K562 (cell line): ENCODE results near the gene PTGFR. TPM values are rescaled to one million over a fixed set of nuclear protein-coding genes. Genes with fewer than 3 reads are reported as not detected.
A peak's percentile ranks its signal among the peaks of the same experiment; 100 is the strongest.

ENCODE experiments used
- ATAC-seq: fragments of 200-7000 bp; cut with Tn5 transposase; 3 replicates; pipeline ENCODE4 v1.9.1; 2020; ENCODE audit warnings: moderate library complexity
- BruUV-seq: library from RNA; stranded (reverse); fragments of 400-500 nt; replicated peaks from 2 replicates; lab custom pipeline; 2021; lab: Mats Ljungman, UMichigan
- CTCF ChIA-PET: fragments of 300-600 bp; formaldehyde crosslinking; extraction: SDS; loops from one replicate; lab custom pipeline; 2021; ENCODE audit warnings: low intra/inter-chr PET ratio; lab: Yijun Ruan, JAX
- POLR2A ChIA-PET: fragments of 300-600, 350-650 bp; sonication (Branson Sonifier 250); formaldehyde crosslinking; extraction: SDS; loops from one replicate; lab custom pipeline; 2021; ENCODE audit warnings: antibody characterized with exemption, inconsistent platforms; lab: Yijun Ruan, JAX
- DNase-seq, 4 experiments: peaks; one replicate each; pipeline versions ENCODE4 v3.0.0 to v3.0.0-alpha.2; 2011 to 2018; ENCODE audit warnings: low spot score in 3 of 4, mixed read lengths in 3 of 4; ENCODE audit errors: extremely low read depth in 1 of 4
- FAIRE-seq: peaks from 2 replicates; lab custom pipeline; 2011; peaks lifted over from hg19 to GRCh38; lab: Jason Lieb, UNC
- H2AFZ ChIP-seq: 2 replicates; pipeline ENCODE4 v1.6.0; 2011; ENCODE audit warnings: low read depth, low read length, control low read depth, inconsistent platforms
- H3K27ac ChIP-seq: fragments of 200-600 bp; 3 replicates; pipeline ENCODE4 v1.8.0; 2011; ENCODE audit warnings: low read depth, mild to moderate bottlenecking, control low read depth, inconsistent platforms, low read length, moderate library complexity, mixed read lengths; ENCODE audit errors: extremely low read depth
- H3K27me3 ChIP-seq, 2 experiments: fragments of 300-600 bp in 1 of 2; 2 replicates in 1 of 2; 3 replicates in 1 of 2; pipeline versions ENCODE4 v1.6.0 to v1.8.0; 2011; ENCODE audit warnings: inconsistent platforms in 2 of 2, low read length in 2 of 2, mild to moderate bottlenecking in 1 of 2, mixed read lengths in 1 of 2, moderate library complexity in 1 of 2; ENCODE audit not compliant: control insufficient read depth in 2 of 2, insufficient read depth in 2 of 2
- H3K36me3 ChIP-seq: fragments of 300-600 bp; 3 replicates; pipeline ENCODE4 v1.8.0; 2011; ENCODE audit warnings: mild to moderate bottlenecking, low read length, inconsistent platforms; ENCODE audit not compliant: control insufficient read depth, insufficient read depth
- H3K4me1 ChIP-seq, 2 experiments: fragments of 200-600 bp in 1 of 2; replicated peaks in 1 of 2; 2 replicates in 1 of 2; 3 replicates in 1 of 2; pipeline versions ENCODE4 v1.5.1 to v1.8.0; 2011; ENCODE audit warnings: inconsistent platforms in 2 of 2, low read length in 2 of 2, mild to moderate bottlenecking in 1 of 2, mixed read lengths in 1 of 2, moderate library complexity in 1 of 2; ENCODE audit not compliant: control insufficient read depth in 2 of 2, insufficient read depth in 2 of 2
- H3K4me2 ChIP-seq: 2 replicates; pipeline ENCODE4 v1.6.1; 2011; ENCODE audit warnings: low read length, control low read depth, inconsistent platforms, mixed read lengths; ENCODE audit not compliant: insufficient read depth
- H3K4me3 ChIP-seq: fragments of 200-600 bp; sonication (generic), shearing (Covaris generic); 2 replicates; pipeline ENCODE4 v1.5.1; 2016; ENCODE audit warnings: control low read depth, inconsistent platforms
- H3K79me2 ChIP-seq: fragments of 200-600 bp; 3 replicates; pipeline ENCODE4 v1.8.0; 2011; ENCODE audit warnings: low read length, inconsistent platforms; ENCODE audit not compliant: control insufficient read depth, insufficient read depth
- H3K9ac ChIP-seq, 2 experiments: 2 replicates each; pipeline versions ENCODE4 v1.6.0 to v1.6.1; 2011; ENCODE audit warnings: low read depth in 2 of 2, low read length in 2 of 2, control low read depth in 1 of 2, inconsistent platforms in 1 of 2, mild to moderate bottlenecking in 1 of 2, mixed read lengths in 1 of 2; ENCODE audit not compliant: insufficient read depth in 1 of 2
- H3K9me1 ChIP-seq: one replicate; pipeline ENCODE4 v1.6.0; 2011; ENCODE audit warnings: inconsistent platforms, mild to moderate bottlenecking, low read length, moderate library complexity; ENCODE audit not compliant: control insufficient read depth, insufficient read depth
- H3K9me3 ChIP-seq: replicated peaks from 2 replicates; pipeline ENCODE4 v1.5.1; 2011; ENCODE audit warnings: low read depth, low read length, inconsistent platforms; ENCODE audit not compliant: control insufficient read depth, insufficient read depth
- H4K20me1 ChIP-seq: replicated peaks from 2 replicates; pipeline ENCODE4 v1.6.1; 2011; ENCODE audit warnings: low read length, inconsistent platforms, mixed read lengths; ENCODE audit not compliant: control insufficient read depth, insufficient read depth
- WGBS: fragments of 100-300 bp; shearing (Covaris generic); methylation state at CpG from one replicate; pipeline ENCODE4 v1.1.6; 2016; ENCODE audit warnings: low coverage, mixed read lengths; ENCODE audit not compliant: insufficient coverage; ENCODE audit errors: missing lambda C conversion rate; 5-methylcytosine and 5-hydroxymethylcytosine counted together
- in situ Hi-C: fragments of 300-500 bp; cut with MboI; formaldehyde crosslinking; loops from 4 replicates; pipeline ENCODE4 v1.15.0; 2018; ENCODE audit warnings: inconsistent platforms, mixed read lengths
- intact Hi-C: fragments of 100-400 bp; cut with micrococcal nuclease; formaldehyde crosslinking; loops from 2 replicates; pipeline ENCODE4 v1.14.2; 2022
- polyA plus RNA-seq, 8 experiments: library from polyadenylated mRNA; depleted of rRNA in 4 of 8; stranded (reverse) in 5 of 8; unstranded in 3 of 8; fragments of >200 nt; fragmentation: Nextera tagmentation in 2 of 8; fragmentation: Illumina TruSeq in 1 of 8; extraction: Ambion mirVana in 2 of 8; extraction: Trizol in 1 of 8; gene quantifications; 2 replicates each; pipeline versions ENCODE4 v1.2.1 to v1.2.3, GENCODE V29; 2011 to 2014; ENCODE audit warnings: inconsistent platforms in 1 of 8, missing spikeins in 1 of 8
- total RNA-seq, 7 experiments: library from RNA; depleted of rRNA in 6 of 7; stranded (reverse); fragments of >200 nt in 6 of 7; fragmentation: Illumina TruSeq in 2 of 7; extraction: Trizol in 2 of 7; gene quantifications; 2 replicates each; pipeline versions ENCODE4 v1.2.1 to v1.2.3, GENCODE V29; 2011 to 2021; ENCODE audit warnings: low replicate concordance in 1 of 7
- TF ChIP-seq, protein P1 (sequence below): fragments of 450-650 bp; IDR thresholded peaks from 2 replicates; pipeline ENCODE4 v1.6.1; 2016
- TF ChIP-seq, protein P2 (sequence below): sonication (generic); formaldehyde crosslinking; IDR thresholded peaks from 2 replicates; pipeline ENCODE4 v1.8.1; 2023; ENCODE audit warnings: mild to moderate bottlenecking, missing genetic modification reagents

The PTGFR gene
- total and polyA plus RNA-seq, 9 of the 15 experiments (the other 6 are each of a cell fraction or from before 2014, with no cell fraction given), result 0.04 TPM; not detected in 8

DNA sequence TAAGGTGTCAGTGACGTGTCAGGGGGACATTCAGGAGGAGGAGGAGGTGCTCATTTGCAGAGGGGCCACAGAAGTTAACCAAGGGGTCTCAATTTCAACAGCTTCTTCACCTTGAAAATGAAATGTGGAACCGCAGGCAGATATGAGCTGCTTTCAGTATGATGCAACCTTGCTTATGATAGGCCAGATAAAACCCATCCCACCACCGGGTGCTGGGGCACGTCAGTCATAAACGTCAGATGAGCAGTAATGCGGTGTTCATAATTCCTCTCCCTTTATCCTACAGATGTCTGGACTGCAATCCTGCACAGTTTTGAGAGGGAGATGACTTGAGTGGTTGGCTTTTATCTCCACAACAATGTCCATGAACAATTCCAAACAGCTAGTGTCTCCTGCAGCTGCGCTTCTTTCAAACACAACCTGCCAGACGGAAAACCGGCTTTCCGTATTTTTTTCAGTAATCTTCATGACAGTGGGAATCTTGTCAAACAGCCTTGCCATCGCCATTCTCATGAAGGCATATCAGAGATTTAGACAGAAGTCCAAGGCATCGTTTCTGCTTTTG is 1.7 kb downstream of the PTGFR start:
- TF ChIP-seq, protein P1, sequence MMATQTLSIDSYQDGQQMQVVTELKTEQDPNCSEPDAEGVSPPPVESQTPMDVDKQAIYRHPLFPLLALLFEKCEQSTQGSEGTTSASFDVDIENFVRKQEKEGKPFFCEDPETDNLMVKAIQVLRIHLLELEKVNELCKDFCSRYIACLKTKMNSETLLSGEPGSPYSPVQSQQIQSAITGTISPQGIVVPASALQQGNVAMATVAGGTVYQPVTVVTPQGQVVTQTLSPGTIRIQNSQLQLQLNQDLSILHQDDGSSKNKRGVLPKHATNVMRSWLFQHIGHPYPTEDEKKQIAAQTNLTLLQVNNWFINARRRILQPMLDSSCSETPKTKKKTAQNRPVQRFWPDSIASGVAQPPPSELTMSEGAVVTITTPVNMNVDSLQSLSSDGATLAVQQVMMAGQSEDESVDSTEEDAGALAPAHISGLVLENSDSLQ, result peak; percentile 25; the same call in 1 of the 2 replicates
- TF ChIP-seq, protein P2, sequence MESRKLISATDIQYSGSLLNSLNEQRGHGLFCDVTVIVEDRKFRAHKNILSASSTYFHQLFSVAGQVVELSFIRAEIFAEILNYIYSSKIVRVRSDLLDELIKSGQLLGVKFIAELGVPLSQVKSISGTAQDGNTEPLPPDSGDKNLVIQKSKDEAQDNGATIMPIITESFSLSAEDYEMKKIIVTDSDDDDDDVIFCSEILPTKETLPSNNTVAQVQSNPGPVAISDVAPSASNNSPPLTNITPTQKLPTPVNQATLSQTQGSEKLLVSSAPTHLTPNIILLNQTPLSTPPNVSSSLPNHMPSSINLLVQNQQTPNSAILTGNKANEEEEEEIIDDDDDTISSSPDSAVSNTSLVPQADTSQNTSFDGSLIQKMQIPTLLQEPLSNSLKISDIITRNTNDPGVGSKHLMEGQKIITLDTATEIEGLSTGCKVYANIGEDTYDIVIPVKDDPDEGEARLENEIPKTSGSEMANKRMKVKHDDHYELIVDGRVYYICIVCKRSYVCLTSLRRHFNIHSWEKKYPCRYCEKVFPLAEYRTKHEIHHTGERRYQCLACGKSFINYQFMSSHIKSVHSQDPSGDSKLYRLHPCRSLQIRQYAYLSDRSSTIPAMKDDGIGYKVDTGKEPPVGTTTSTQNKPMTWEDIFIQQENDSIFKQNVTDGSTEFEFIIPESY, result no peak
- Histone ChIP-seq H2AFZ (no peak overlapping the region), H4K20me1 (no peaks in the 10 kb centered on the region), H3K27me3 (no peaks in the 10 kb centered on the region), H3K4me1 (no peaks in the 10 kb centered on the region), H3K4me2 (no peak overlapping the region), H3K9me1 (no peaks in the 10 kb centered on the region), H3K79me2 (no peaks in the 10 kb centered on the region), H3K27ac (no peak overlapping the region), H3K9me3 (no peaks in the 10 kb centered on the region), H3K4me3 (no peak overlapping the region), H3K36me3 (no peaks in the 10 kb centered on the region), H3K9ac (no peak overlapping the region)
- intact Hi-C loops, result no loop called here
- in situ Hi-C loops, result no loop called here
- no TSS peak for BruUV-seq
- ChIA-PET CTCF (no interaction called here), POLR2A (no interaction called here)
- WGBS, result 1% methylated on average over 11 of the region's 12 CpGs
- DNase-seq (no peak), FAIRE-seq (no peak), ATAC-seq (no peak)
